ENCODE data around the gene STH. TPM values are rescaled to one million over a fixed set of nuclear protein-coding genes. Genes with fewer than 3 reads are reported as not detected.

Gene STH
- total RNA-seq, 1 donor from 2014 or later = not detected

GRCh38 chr17:46023783-46024388, 24.8 kb downstream of the STH start:
- Mint-ChIP-seq H3K9me3 (ENCODE audit: unreplicated experiment) (no peaks in the 10 kb centered on the region), H3K27ac (ENCODE audit: unreplicated experiment) (no peak overlapping the region), H3K27me3 (ENCODE audit: low read depth, unreplicated experiment) (no peaks in the 10 kb centered on the region), H3K4me3 (ENCODE audit: unreplicated experiment) (no peak overlapping the region), H3K4me1 (ENCODE audit: low read depth, unreplicated experiment) (no peaks in the 10 kb centered on the region), H3K36me3 (ENCODE audit: low read depth, unreplicated experiment) (peaks cover 34% of the 10 kb centered on the region)
- Histone ChIP-seq H3K4me1 (ENCODE audit: insufficient read depth, low read length) (no peaks in the 10 kb centered on the region), H3K4me2 (ENCODE audit: low read length) (no peak overlapping the region), H3K27me3 (ENCODE audit: insufficient read depth, low read length) (no peaks in the 10 kb centered on the region), H4K20me1 (ENCODE audit: insufficient read depth, low read length) (peaks cover 16% of the 10 kb centered on the region), H3K9ac (ENCODE audit: low read length) (no peak overlapping the region), H3K27ac (ENCODE audit: low read depth, low read length) (no peak overlapping the region), H3K36me3 (ENCODE audit: insufficient read depth, low read length) (peaks cover 14% of the 10 kb centered on the region), H3K9me3 (ENCODE audit: insufficient read depth, low read depth, low read length) (no peaks in the 10 kb centered on the region), H3K79me2 (ENCODE audit: insufficient read depth, low read length) (no peaks in the 10 kb centered on the region), H2AFZ (ENCODE audit: low read depth, low read length) (no peak overlapping the region), H3K4me3 (ENCODE audit: insufficient read depth, low read depth, low read length) (no peak overlapping the region)
- no peak for DNase-seq (ENCODE audit: low read depth)
- no peak for FAIRE-seq
- TF ChIP-seq, protein P1, sequence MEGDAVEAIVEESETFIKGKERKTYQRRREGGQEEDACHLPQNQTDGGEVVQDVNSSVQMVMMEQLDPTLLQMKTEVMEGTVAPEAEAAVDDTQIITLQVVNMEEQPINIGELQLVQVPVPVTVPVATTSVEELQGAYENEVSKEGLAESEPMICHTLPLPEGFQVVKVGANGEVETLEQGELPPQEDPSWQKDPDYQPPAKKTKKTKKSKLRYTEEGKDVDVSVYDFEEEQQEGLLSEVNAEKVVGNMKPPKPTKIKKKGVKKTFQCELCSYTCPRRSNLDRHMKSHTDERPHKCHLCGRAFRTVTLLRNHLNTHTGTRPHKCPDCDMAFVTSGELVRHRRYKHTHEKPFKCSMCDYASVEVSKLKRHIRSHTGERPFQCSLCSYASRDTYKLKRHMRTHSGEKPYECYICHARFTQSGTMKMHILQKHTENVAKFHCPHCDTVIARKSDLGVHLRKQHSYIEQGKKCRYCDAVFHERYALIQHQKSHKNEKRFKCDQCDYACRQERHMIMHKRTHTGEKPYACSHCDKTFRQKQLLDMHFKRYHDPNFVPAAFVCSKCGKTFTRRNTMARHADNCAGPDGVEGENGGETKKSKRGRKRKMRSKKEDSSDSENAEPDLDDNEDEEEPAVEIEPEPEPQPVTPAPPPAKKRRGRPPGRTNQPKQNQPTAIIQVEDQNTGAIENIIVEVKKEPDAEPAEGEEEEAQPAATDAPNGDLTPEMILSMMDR (IDR thresholded peaks at IDR 0.05; ENCODE audit: insufficient read depth, low read depth, low read length) = no peak
- TF ChIP-seq EZH2 (IDR thresholded peaks at IDR 0.05; ENCODE audit: insufficient read depth, low read length) = no peak

DNA sequence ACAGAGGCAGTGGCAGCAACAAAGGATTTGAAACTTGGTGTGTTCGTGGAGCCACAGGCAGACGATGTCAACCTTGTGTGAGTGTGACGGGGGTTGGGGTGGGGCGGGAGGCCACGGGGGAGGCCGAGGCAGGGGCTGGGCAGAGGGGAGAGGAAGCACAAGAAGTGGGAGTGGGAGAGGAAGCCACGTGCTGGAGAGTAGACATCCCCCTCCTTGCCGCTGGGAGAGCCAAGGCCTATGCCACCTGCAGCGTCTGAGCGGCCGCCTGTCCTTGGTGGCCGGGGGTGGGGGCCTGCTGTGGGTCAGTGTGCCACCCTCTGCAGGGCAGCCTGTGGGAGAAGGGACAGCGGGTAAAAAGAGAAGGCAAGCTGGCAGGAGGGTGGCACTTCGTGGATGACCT, 25.5 kb downstream of the STH start:
- H3K27me3 Mint-ChIP-seq (ENCODE audit: low read depth, unreplicated experiment) = no peaks in the 10 kb centered on the region
- H3K4me3 ChIP-seq (ENCODE audit: insufficient read depth, low read depth, low read length) = no peak overlapping the region
- TF ChIP-seq, protein P1 (IDR thresholded peaks at IDR 0.05; ENCODE audit: insufficient read depth, low read depth, low read length) = no peak
- TF ChIP-seq EZH2 (IDR thresholded peaks at IDR 0.05; ENCODE audit: insufficient read depth, low read length) = no peak

GRCh38 chr17:46025060-46025459, 26.0 kb downstream of the STH start:
- Histone ChIP-seq H4K20me1 (ENCODE audit: insufficient read depth, low read length) (peaks cover 24% of the 10 kb centered on the region), H3K4me1 (ENCODE audit: insufficient read depth, low read length) (no peaks in the 10 kb centered on the region), H3K27me3 (ENCODE audit: insufficient read depth, low read length) (no peaks in the 10 kb centered on the region), H3K27ac (ENCODE audit: low read depth, low read length) (no peak overlapping the region), H3K79me2 (ENCODE audit: insufficient read depth, low read length) (no peaks in the 10 kb centered on the region), H3K9ac (ENCODE audit: low read length) (no peak overlapping the region), H3K4me3 (ENCODE audit: insufficient read depth, low read depth, low read length) (no peak overlapping the region), H3K4me2 (ENCODE audit: low read length) (no peak overlapping the region), H3K9me3 (ENCODE audit: insufficient read depth, low read depth, low read length) (no peaks in the 10 kb centered on the region), H3K36me3 (ENCODE audit: insufficient read depth, low read length) (peaks cover 20% of the 10 kb centered on the region), H2AFZ (ENCODE audit: low read depth, low read length) (no peak overlapping the region)
- H3K36me3 Mint-ChIP-seq (ENCODE audit: low read depth, unreplicated experiment) = peaks cover 36% of the 10 kb centered on the region
- H3K4me3 Mint-ChIP-seq (ENCODE audit: unreplicated experiment) = no peak overlapping the region
- no peaks in the 10 kb centered on the region for H3K27me3 Mint-ChIP-seq (ENCODE audit: low read depth, unreplicated experiment)
- no peaks in the 10 kb centered on the region for H3K4me1 Mint-ChIP-seq (ENCODE audit: low read depth, unreplicated experiment)
- FAIRE-seq = no peak
- H3K9me3 Mint-ChIP-seq (ENCODE audit: unreplicated experiment) = no peaks in the 10 kb centered on the region
- no peak overlapping the region for H3K27ac Mint-ChIP-seq (ENCODE audit: unreplicated experiment)
- TF ChIP-seq EZH2 (IDR thresholded peaks at IDR 0.05; ENCODE audit: insufficient read depth, low read length) = no peak
- TF ChIP-seq, protein P1 (IDR thresholded peaks at IDR 0.05; ENCODE audit: insufficient read depth, low read depth, low read length) = no peak
- DNase-seq (ENCODE audit: low read depth) = no peak

More for the DNA sequence above, 25.5 kb downstream of the STH start:
- no peaks in the 10 kb centered on the region for H3K79me2 ChIP-seq (ENCODE audit: insufficient read depth, low read length)
- no peaks in the 10 kb centered on the region for H3K27me3 ChIP-seq (ENCODE audit: insufficient read depth, low read length)
- peaks cover 16% of the 10 kb centered on the region for H3K36me3 ChIP-seq (ENCODE audit: insufficient read depth, low read length)
- H3K27ac ChIP-seq (ENCODE audit: low read depth, low read length) = no peak overlapping the region
- H4K20me1 ChIP-seq (ENCODE audit: insufficient read depth, low read length) = peaks cover 23% of the 10 kb centered on the region
- no peak overlapping the region for H3K9ac ChIP-seq (ENCODE audit: low read length)
- H3K4me3 Mint-ChIP-seq (ENCODE audit: unreplicated experiment) = no peak overlapping the region
- DNase-seq (ENCODE audit: low read depth) = no peak
- H3K9me3 Mint-ChIP-seq (ENCODE audit: unreplicated experiment) = no peaks in the 10 kb centered on the region
- no peaks in the 10 kb centered on the region for H3K9me3 ChIP-seq (ENCODE audit: insufficient read depth, low read depth, low read length)
- no peak overlapping the region for H2AFZ ChIP-seq (ENCODE audit: low read depth, low read length)
- H3K36me3 Mint-ChIP-seq (ENCODE audit: low read depth, unreplicated experiment) = peaks cover 36% of the 10 kb centered on the region
- H3K4me1 ChIP-seq (ENCODE audit: insufficient read depth, low read length) = no peaks in the 10 kb centered on the region
- FAIRE-seq = no peak
- H3K4me2 ChIP-seq (ENCODE audit: low read length) = no peak overlapping the region
- H3K4me1 Mint-ChIP-seq (ENCODE audit: low read depth, unreplicated experiment) = no peaks in the 10 kb centered on the region
- H3K27ac Mint-ChIP-seq (ENCODE audit: unreplicated experiment) = no peak overlapping the region
